ENCODE results near the gene CLIP3. TPM values are rescaled to one million over a fixed set of nuclear protein-coding genes. Genes with fewer than 3 reads are reported as not detected.

CLIP3 gene
- total and polyA plus RNA-seq, 9 of the 15 experiments (the other 6 are each of a cell fraction or from before 2014, with no cell fraction given), result 0.01 to 0.50 (median 0.15) TPM; not detected in 1

- H3K27ac ChIP-seq (ENCODE audit: extremely low read depth, low read depth, low read length), result no peak overlapping the region
- no peaks in the 10 kb centered on the region for H3K9me1 ChIP-seq (ENCODE audit: control insufficient read depth, insufficient read depth, low read length)
- no peaks in the 10 kb centered on the region for H3K9me3 ChIP-seq (replicated peaks; ENCODE audit: control insufficient read depth, insufficient read depth, low read depth, low read length)
- H4K20me1 ChIP-seq (replicated peaks; ENCODE audit: control insufficient read depth, insufficient read depth, low read length), result no peaks in the 10 kb centered on the region
- ChIA-PET POLR2A (no interaction called here), CTCF (ENCODE audit: low intra/inter-chr PET ratio) (no interaction called here)
- no peaks in the 10 kb centered on the region for H3K27me3 ChIP-seq (ENCODE audit: control insufficient read depth in 2 of 2, insufficient read depth in 2 of 2, low read length in 2 of 2)
- no peak overlapping the region for H3K4me3 ChIP-seq
- no peak overlapping the region for H3K9ac ChIP-seq (ENCODE audit: insufficient read depth in 1 of 2, low read depth in 2 of 2, low read length in 2 of 2)
- ATAC-seq (no peak), DNase-seq (ENCODE audit: extremely low read depth in 1 of 4, low spot score in 3 of 4) (no peak), FAIRE-seq (peak; percentile 15)
- no peaks in the 10 kb centered on the region; a peak in 2 of 5 replicates for H3K4me1 ChIP-seq (replicated peaks in 1 of 2; ENCODE audit: control insufficient read depth in 2 of 2, insufficient read depth in 2 of 2, low read length in 2 of 2)
- H2AFZ ChIP-seq (ENCODE audit: low read depth, low read length), result no peak overlapping the region
- no peak overlapping the region for H3K4me2 ChIP-seq (ENCODE audit: insufficient read depth, low read length)
- no TSS peak for BruUV-seq (replicated peaks)
- H3K36me3 ChIP-seq (ENCODE audit: control insufficient read depth, insufficient read depth, low read length), result 0 out of 3 replicates have a peak, but pooled peaks cover 5% of the 10 kb centered on the region
- intact Hi-C loops (cut with micrococcal nuclease) (no loop called here), in situ Hi-C loops (cut with MboI) (no loop called here)
- WGBS (ENCODE audit: insufficient coverage, low coverage, missing lambda C conversion rate), result 74% methylated on average over 5 of the region's 5 CpGs
- H3K79me2 ChIP-seq (ENCODE audit: control insufficient read depth, insufficient read depth, low read length), result no peaks in the 10 kb centered on the region
- TF ChIP-seq TAF15 (IDR thresholded peaks at IDR 0.05; ENCODE audit: low read depth, low read length) (no peak), RBM17 (IDR thresholded peaks at IDR 0.05; ENCODE audit: borderline replicate concordance, low read depth, low read length) (no peak), ZBED1 (IDR thresholded peaks at IDR 0.05) (no peak), ZNF717 (CRISPR knock-in tag; IDR thresholded peaks at IDR 0.05) (no peak), TOE1 (IDR thresholded peaks at IDR 0.05; ENCODE audit: borderline replicate concordance) (no peak), TOE1 (CRISPR knock-in tag; IDR thresholded peaks at IDR 0.05; ENCODE audit: borderline replicate concordance, low read depth) (no peak), ZNF274 (IDR thresholded peaks at IDR 0.05; ENCODE audit: borderline replicate concordance, low read depth, low read length) (no peak), ZNF347 (CRISPR knock-in tag; IDR thresholded peaks at IDR 0.05; ENCODE audit: low read depth) (no peak), TAF7 (tag; IDR thresholded peaks at IDR 0.05) (no peak), FOXA3 (CRISPR knock-in tag; conservative IDR thresholded peaks at IDR 0.05 in 1 of 2, IDR thresholded peaks at IDR 0.05 in 1 of 2) (no peak), BRD4 (IDR thresholded peaks at IDR 0.05) (no peak), AFF1 (IDR thresholded peaks at IDR 0.05; ENCODE audit: low read depth in 1 of 2, partially characterized antibody in 2 of 2) (no peak), U2AF1 (optimal IDR thresholded peaks at IDR 0.05; ENCODE audit: low read depth, low read length) (no peak), GMEB1 (CRISPR knock-in tag; IDR thresholded peaks at IDR 0.05) (no peak)
- TF ChIP-seq, protein P1, sequence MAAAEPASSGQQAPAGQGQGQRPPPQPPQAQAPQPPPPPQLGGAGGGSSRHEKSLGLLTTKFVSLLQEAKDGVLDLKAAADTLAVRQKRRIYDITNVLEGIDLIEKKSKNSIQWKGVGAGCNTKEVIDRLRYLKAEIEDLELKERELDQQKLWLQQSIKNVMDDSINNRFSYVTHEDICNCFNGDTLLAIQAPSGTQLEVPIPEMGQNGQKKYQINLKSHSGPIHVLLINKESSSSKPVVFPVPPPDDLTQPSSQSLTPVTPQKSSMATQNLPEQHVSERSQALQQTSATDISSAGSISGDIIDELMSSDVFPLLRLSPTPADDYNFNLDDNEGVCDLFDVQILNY (CRISPR knock-in tag; IDR thresholded peaks at IDR 0.05), result no peak
- TF ChIP-seq, protein P2, sequence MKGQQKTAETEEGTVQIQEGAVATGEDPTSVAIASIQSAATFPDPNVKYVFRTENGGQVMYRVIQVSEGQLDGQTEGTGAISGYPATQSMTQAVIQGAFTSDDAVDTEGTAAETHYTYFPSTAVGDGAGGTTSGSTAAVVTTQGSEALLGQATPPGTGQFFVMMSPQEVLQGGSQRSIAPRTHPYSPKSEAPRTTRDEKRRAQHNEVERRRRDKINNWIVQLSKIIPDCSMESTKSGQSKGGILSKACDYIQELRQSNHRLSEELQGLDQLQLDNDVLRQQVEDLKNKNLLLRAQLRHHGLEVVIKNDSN (CRISPR knock-in tag; IDR thresholded peaks at IDR 0.05), result no peak
Measured at GRCh38 chr19:36046443-36047050, 13.9 kb upstream of the CLIP3 start.

Measured in K562 (cell line).